Right ventricle myocardium inferior (tissue), 1 donor: Measurements from ENCODE around the gene PHTF2. TPM values are rescaled to one million over a fixed set of nuclear protein-coding genes. Genes with fewer than 3 reads are reported as not detected.

Source experiments
- ATAC-seq: fragments of 200-7000 bp; cut with Tn5 transposase; one replicate; pipeline ENCODE4 v1.9.1; 2020; ENCODE audit warnings: mild to moderate bottlenecking, moderate library complexity
- DNase-seq: peaks from one replicate; pipeline ENCODE4 v3.0.0; 2021; ENCODE audit errors: missing footprints
- intact Hi-C: fragments of 100-400 bp; cut with DNase I; formaldehyde crosslinking; loops from one replicate; pipeline ENCODE4 v1.11.0; 2022
- total RNA-seq: library from RNA; stranded (reverse); fragmentation: NEBNext Ultra II Directional; extraction: Animal tissue kit (Norgen Biotek cat#: 25700); gene quantifications from one replicate; pipeline ENCODE4 v1.2.1, GENCODE V29; 2021
- donor health status: DM: no; HTN: yes; CAD: no; lungs with severe emphysema.

Gene PHTF2
- total RNA-seq, 1 donor from 2014 or later = 21.5 TPM

DNA sequence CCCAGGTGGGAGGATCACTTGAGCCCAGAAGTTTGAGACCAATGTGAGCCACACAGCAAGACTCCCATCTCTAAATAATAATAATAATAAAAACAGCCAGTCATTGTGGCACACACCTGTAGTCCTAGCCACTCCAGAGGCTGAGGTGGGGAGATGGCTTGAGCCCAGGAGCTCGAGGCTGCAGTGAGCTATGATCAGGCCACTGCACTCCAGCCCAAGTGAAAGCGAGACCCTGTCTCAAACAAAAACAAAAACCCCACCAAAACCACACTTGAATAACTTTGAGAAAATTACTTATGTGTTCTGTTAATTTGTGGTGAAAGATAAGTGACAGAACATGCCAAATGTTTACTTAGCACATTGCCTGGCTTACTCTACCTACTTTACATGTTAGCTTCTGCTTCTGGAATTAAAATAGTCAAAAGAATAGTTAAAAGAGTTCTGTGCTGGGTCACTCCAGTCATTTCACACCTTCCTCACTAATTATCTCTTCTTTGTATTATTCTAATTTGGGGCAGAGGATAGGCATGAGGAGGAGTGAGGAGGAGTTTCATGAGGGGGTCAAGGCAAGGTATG lies 10.2 kb upstream of the PHTF2 start:
- ATAC-seq (no peak), DNase-seq (no peak)
- intact Hi-C loops = no loop called here

DNA sequence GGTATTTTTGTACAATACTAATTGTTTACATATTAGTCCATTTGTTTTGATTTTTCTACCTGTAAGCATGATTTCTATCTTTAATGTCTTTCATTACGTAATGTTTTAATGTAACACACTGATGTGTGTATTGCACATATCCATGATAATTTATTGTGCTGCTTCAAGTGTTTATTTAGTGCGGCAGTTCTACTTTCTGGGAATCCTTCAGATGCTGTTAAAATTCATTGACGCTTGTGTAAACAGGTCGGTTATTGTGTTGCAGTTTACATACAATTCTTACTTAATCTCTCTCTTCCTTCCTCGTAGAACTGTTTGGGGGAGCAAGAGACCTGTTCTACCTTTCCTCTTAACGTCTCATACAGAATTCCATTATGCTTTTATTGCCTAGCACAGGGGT lies 7.2 kb upstream of the PHTF2 start:
- intact Hi-C loops = loop anchor here (10.0 kb wide), 1 partner anchor 123 kb away; no protein-coding TSS in a partner anchor
- no peak for DNase-seq
- no peak for ATAC-seq

GRCh38 chr7:77791956-77792355 lies 6.6 kb upstream of the PHTF2 start:
- intact Hi-C loops = loop anchor here (10.0 kb wide), 1 partner anchor 123 kb away; no protein-coding TSS in a partner anchor

GRCh38 chr7:77794000-77794399 lies 4.6 kb upstream of the PHTF2 start:
- ATAC-seq (no peak), DNase-seq (no peak)
- intact Hi-C loops = loop anchor here (10.0 kb wide), 1 partner anchor 121 kb away; no protein-coding TSS in a partner anchor

More at GRCh38 chr7:77791956-77792355, 6.6 kb upstream of the PHTF2 start:
- DNase-seq = no peak
- no peak for ATAC-seq

DNA sequence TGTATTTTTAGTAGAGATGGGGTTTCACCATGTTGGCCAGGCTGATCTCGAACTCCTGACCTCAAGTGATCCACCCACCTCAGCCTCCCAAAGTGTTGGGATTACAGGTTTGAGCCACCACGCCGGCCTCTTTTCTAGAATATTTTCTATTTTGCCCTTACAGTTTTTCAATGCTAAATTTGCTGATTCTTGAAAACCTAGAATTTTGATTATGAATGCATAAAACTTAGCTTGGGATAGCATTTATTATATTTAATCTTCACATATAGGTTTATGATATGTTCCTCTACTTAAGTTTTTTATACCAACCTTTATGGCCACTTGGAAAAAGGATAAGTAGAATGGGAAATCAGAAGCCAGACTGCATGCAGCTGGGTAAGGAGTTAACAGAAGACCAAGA lies 2.5 kb upstream of the PHTF2 start:
- intact Hi-C loops = loop anchor here (5.0 to 10.0 kb wide), 2 partner anchors 41 to 119 kb away; no protein-coding TSS in a partner anchor
- no peak for DNase-seq
- ATAC-seq = no peak

- ATAC-seq = no peak
- intact Hi-C loops = loop anchor here (5.0 to 10.0 kb wide), 2 partner anchors 40 to 118 kb away; no protein-coding TSS in a partner anchor
Measured at GRCh38 chr7:77796960-77797359, 1.6 kb upstream of the PHTF2 start.

DNA sequence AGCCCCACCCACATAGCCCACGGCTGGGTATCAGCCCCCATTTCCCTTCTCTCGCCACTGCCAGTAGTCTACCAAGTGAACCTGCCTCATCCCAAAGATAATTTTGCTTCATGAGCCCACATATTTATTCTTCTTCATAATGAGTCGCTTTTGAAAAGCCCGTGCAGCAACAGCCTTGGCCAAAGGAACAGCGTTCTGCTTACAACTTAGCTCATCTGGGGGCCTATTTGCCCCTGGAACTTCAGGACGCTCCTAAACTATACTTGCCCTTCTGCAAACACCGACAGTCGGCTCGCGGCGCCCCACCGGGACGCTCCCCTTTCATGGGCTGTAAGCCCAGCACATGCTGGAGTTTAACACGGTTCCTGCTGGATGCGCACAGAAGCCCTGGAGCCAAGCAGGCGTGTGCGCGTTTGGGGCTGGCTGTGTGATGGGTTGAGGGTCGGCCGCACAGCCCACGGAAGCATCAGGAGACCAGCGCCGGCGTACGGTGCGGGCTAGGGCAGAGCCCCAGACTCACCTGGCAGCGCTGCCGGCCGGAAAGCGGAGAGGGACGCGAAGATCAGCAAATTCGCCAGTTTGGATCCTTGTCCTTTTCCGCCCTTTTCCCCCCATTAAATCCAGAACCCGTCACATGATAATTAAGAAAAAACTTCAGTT lies 709 bp upstream of the PHTF2 start:
- intact Hi-C loops = loop anchor here (2.0 to 10.0 kb wide), 3 partner anchors 39 to 261 kb away; partner anchors contain the start of gene PTPN12
- DNase-seq (no peak), ATAC-seq (peak; percentile 12)

More at GRCh38 chr7:77796960-77797359, 1.6 kb upstream of the PHTF2 start:
- no peak for DNase-seq

DNA sequence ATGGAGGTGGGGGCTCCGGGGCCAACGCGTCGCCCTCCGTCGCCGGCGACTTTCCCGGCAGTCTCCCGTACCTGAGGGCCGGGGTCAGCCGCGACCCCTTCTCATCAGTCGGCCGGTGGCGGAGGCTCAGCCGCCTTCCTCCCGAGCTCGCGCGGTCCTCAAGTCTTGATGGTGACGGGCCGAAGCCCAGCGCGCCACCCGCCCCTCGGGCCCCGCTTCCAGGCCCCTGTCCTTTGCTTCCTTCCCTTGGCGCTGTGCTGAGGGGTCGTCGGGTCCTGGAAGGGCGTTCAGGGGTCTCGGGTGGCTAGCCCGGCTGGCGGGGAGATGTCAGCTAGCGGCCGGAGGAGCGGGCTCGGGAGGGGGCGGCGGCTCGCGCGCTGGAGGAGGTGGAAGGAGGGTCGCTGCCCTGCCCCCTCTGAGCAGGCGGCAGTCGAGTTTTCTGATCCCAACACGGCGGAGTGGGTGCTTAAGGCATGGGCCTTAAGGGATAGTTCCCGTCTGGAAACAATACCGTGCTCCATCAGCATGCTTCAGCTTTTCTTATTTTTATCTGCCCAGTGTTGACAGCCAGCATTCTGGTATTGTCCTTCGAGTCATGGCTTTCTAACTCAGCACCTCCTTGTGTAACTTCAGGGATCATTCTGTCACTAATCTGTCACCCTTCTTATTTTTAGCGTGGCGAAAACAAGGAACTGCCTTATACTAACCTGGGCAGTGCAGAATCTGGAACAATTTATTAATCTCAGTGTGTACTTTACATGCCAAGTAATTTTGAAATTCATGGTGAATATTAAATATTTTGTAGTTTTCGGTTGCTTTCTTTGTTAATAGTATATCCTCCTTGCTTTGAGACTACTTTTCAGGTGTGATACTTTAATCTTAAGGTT lies 748 bp downstream of the PHTF2 start:
- ATAC-seq (peak; percentile 1), DNase-seq (peak; percentile 78)
- intact Hi-C loops = loop anchor here (2.0 to 10.0 kb wide), 3 partner anchors 38 to 263 kb away; partner anchors contain the start of gene PTPN12

GRCh38 chr7:77800158-77800557 lies 1.6 kb downstream of the PHTF2 start:
- ATAC-seq (no peak), DNase-seq (no peak)
- intact Hi-C loops = no loop called here

DNA sequence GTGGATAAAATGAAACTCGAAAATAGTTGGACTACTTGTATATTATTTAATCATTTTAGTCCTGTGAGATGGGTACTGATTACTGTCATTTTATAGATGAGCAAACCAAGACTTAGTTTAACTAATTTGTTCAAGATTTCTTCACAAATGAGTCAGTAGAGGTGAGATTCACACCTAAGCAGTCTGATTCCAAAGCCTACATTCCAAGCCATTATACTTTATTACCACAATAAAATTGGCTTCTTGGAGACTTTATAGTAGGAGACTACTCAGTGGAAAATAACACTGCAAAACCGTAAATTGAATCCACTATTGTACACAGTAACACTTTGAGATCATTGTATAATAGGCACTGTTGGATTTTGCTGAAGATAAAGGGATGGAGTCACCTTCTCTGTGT lies 2.2 kb downstream of the PHTF2 start:
- intact Hi-C loops = no loop called here
- ATAC-seq (no peak), DNase-seq (no peak)

- ATAC-seq (no peak), DNase-seq (no peak)
- intact Hi-C loops = no loop called here
Measured at GRCh38 chr7:77802557-77803405, 4.2 kb downstream of the PHTF2 start.

DNA sequence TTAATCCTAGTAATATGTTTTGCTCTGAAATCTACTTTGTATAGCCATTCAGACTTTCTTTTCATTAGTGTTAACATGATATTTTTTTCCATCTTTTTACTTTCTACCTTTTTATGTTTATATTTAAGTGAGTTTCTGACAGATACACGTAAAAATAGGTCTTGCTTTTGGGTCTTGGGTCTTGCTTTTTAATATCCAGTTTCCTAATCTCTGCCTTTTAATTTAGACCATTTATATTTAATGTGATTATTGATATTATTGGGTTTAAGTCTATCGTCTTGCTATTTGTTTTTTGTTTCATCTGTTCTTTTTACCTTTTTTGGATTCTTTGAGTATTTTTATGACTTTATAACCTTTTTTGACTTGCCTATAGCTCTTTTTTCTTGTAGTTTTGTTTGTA lies 7.9 kb downstream of the PHTF2 start:
- intact Hi-C loops = no loop called here
- DNase-seq = no peak
- no peak for ATAC-seq

DNA sequence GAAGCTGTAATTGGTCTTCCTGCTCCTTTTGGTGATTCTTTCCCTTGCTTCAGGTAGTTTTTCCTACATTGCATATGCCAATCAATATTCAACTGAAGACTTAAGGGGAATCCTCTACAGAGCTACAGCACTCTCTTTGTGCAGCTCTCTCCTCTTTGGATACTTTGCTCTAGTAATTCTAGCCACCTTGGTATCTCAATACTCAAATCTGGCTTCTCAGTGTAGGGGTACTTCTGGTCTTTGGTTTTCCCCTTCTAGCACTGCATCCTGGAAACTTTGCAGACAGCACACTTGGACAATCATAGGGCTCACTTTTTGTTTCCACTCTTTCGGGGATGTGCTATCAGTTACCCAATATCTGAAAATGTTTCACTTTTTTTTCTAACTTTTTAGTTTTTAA lies 9.9 kb downstream of the PHTF2 start:
- ATAC-seq = no peak
- no peak for DNase-seq
- intact Hi-C loops = no loop called here

DNA sequence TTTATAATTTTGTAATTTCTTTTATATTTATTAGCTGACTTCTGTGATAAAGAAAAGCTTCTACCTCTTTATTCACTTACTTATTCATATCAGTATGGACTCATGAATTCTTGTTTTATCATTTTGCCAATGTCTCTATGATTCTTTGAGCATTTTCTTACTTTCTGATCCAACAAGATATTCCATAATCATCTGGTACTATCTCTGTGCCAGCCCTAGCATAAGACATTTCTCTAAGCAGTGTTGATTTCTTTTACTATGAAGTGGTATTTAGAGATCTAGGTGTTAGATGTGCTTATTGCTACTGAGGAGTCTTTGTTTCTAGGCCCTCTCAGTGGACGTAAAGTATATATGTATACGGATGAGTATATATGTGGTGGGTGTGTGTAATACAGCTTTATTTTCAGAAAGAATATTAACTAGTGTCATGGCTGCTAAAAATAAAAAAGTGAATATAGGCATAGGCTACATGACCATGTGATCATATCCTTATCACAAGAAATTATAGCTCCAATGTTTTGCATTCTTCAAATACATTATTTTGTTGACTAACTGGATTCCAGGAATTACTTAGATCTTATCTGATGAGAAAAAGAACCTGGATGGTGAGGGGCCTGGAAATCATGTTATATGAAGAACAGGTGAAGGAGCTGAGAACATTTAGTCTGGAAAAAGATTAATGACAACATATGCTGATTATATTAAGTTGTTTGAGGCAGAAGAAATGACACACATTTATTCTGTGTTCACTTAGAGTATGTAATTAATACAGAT lies 13.1 kb downstream of the PHTF2 start:
- no peak for ATAC-seq
- intact Hi-C loops = no loop called here
- DNase-seq = no peak

- intact Hi-C loops = no loop called here
- ATAC-seq (no peak), DNase-seq (no peak)
Measured at GRCh38 chr7:77812290-77812685, 13.7 kb downstream of the PHTF2 start.

- intact Hi-C loops = no loop called here
- ATAC-seq (no peak), DNase-seq (no peak)
Measured at GRCh38 chr7:77813180-77813579, 14.6 kb downstream of the PHTF2 start.

GRCh38 chr7:77819021-77819420 lies 20.4 kb downstream of the PHTF2 start:
- intact Hi-C loops = no loop called here
- ATAC-seq = no peak
- DNase-seq = no peak

GRCh38 chr7:77820967-77821366 lies 22.4 kb downstream of the PHTF2 start:
- DNase-seq (no peak), ATAC-seq (no peak)
- intact Hi-C loops = no loop called here
